Activated CD4-positive, alpha-beta T cell treated with anti-CD3 and anti-CD28 coated beads, Interleukin-2, amount 10 ng/mL, durations not matched to agents 7 days and 5 days (primary cell): ENCODE results near the gene DCBLD2. TPM values are rescaled to one million over a fixed set of nuclear protein-coding genes. Genes with fewer than 3 reads are reported as not detected.

Experiments used
- CTCF ChIA-PET: fragments of 350-600 bp; sonication (Branson Sonifier 250); formaldehyde crosslinking; loops from one replicate; lab custom pipeline; 2021; ENCODE audit warnings: antibody characterized with exemption; lab: Charles Lee
- POLR2A ChIA-PET: fragments of 350-600 bp; sonication (Branson Sonifier 250); formaldehyde crosslinking; loops from one replicate; lab custom pipeline; 2021; ENCODE audit warnings: antibody characterized with exemption; lab: Charles Lee
- DNase-seq: peaks from one replicate; pipeline ENCODE4 v3.0.0-alpha.2; 2020
- H3K27ac Mint-ChIP-seq: one replicate; pipeline ENCODE4 v1.8.0; 2021; ENCODE audit warnings: mild to moderate bottlenecking, moderate library complexity, mixed read lengths
- H3K27me3 Mint-ChIP-seq: one replicate; pipeline ENCODE4 v1.8.0; 2021; ENCODE audit warnings: mixed read lengths
- H3K36me3 Mint-ChIP-seq: one replicate; pipeline ENCODE4 v1.8.0; 2021; ENCODE audit warnings: low read depth, mixed read lengths
- H3K4me1 Mint-ChIP-seq: one replicate; pipeline ENCODE4 v1.8.0; 2021; ENCODE audit warnings: mixed read lengths
- H3K4me3 Mint-ChIP-seq: one replicate; pipeline ENCODE4 v1.8.0; 2021; ENCODE audit warnings: mild to moderate bottlenecking, moderate library complexity, mixed read lengths
- H3K9me3 Mint-ChIP-seq: one replicate; pipeline ENCODE4 v1.8.0; 2021; ENCODE audit warnings: mixed read lengths
- total RNA-seq, 2 experiments: library from RNA; stranded (reverse); gene quantifications; one replicate each; pipeline ENCODE4 v1.2.3, GENCODE V29; 2021

The DCBLD2 gene
- total RNA-seq, 2 experiments from 2014 or later: 3.2 to 3.9 TPM

DNA sequence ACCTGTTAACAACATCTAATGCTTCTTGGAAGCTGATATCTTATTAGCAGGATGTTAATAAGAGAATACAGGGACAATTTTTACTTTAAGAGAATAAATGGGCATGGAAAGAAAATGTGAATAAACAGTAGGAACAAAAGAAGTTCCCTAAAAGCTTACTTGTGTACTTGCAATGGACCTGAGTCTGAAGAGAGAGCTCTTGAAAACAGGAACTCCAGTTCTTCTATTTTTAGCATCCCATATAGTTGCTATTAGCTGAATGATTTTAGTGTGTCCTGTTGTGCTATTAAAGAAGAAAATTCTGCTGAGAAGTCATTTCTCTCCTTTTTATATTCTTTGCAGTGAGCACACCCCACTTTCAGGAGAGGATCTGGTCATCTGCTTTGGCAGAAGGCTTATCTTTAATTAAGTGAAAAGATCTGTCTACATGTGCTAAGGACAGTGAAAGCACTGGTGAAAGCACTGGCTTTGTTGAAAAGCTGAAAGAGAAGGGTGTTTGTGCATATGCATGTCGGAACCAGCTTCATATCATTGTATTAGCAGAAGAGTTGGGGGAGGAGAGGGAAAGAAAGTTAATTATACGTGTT, 139.8 kb downstream of the DCBLD2 start:
- H3K36me3 Mint-ChIP-seq: no peaks in the 10 kb centered on the region
- peaks cover 26% of the 10 kb centered on the region for H3K27me3 Mint-ChIP-seq
- H3K4me3 Mint-ChIP-seq: no peak overlapping the region
- ChIA-PET POLR2A (no interaction called here), CTCF (no interaction called here)
- H3K27ac Mint-ChIP-seq: no peak overlapping the region
- H3K9me3 Mint-ChIP-seq: no peaks in the 10 kb centered on the region
- no peak for DNase-seq
- peaks cover 13% of the 10 kb centered on the region for H3K4me1 Mint-ChIP-seq

DNA sequence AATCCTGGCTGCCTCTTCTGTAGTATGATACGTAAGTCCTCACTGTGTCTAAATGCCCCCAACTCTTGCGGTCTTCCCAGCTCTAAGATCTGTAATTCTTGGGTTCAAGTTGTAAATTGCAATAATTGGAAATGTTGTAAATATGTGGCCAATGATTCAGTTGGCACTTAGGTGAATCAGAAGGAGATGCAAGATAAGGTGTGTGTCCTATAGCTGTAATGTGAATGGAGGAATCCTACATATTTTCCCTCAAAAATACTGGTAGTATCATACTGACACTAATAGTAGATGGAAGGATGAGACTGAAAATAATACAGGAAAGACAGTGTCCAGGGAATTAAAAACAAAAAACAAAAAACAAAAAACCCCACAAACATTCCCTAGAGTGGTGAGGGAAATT, 141.9 kb downstream of the DCBLD2 start:
- H3K4me1 Mint-ChIP-seq: peaks cover 13% of the 10 kb centered on the region
- no peaks in the 10 kb centered on the region for H3K36me3 Mint-ChIP-seq
- H3K4me3 Mint-ChIP-seq: no peak overlapping the region
- no peaks in the 10 kb centered on the region for H3K9me3 Mint-ChIP-seq
- ChIA-PET POLR2A (no interaction called here), CTCF (no interaction called here)
- H3K27ac Mint-ChIP-seq: no peak overlapping the region
- H3K27me3 Mint-ChIP-seq: peaks cover 21% of the 10 kb centered on the region
- DNase-seq: no peak

DNA sequence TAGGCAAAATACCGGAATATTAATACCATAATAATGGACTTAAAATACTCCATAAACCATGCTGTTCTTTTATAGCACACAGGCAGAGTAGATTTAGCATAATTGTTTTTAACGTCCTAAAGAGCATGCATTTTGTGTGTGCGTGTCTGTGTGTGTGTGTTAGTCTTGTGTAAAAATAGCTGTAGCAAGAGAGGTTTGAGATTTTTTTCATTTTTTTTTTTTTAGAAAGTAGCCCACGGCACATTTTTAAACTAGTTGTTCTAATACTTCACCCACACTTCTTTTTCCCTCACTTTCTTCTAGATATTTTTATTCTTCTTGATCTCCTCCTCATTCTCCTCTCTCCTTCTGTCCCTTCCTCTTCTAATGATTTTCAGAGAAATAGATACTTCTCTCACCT, 145.9 kb downstream of the DCBLD2 start:
- CTCF ChIA-PET: no interaction called here
- H3K4me1 Mint-ChIP-seq: no peaks in the 10 kb centered on the region
- no peak for DNase-seq
- peaks cover 14% of the 10 kb centered on the region for H3K27me3 Mint-ChIP-seq
- POLR2A ChIA-PET: no interaction called here
- H3K9me3 Mint-ChIP-seq: no peaks in the 10 kb centered on the region
- H3K36me3 Mint-ChIP-seq: no peaks in the 10 kb centered on the region
- H3K27ac Mint-ChIP-seq: no peak overlapping the region
- no peak overlapping the region for H3K4me3 Mint-ChIP-seq

DNA sequence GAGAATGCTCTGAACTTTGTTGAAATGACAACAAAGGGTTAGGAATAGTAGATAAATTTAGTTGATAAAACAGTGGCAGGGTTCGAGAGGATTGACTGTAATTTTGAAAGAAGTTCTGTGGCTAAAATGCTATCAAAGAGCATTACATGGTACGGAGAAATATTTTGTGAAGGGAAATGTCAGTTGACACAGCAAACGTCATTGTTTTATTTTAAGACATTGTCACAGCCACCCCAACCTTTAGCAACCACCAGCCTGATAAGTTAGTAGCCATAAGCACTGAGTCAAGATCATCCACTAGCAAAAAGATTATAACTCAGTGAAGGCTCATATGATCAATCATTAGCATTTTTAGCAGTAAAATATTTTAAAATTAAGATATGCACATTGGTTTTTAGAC, 147.0 kb downstream of the DCBLD2 start:
- no peaks in the 10 kb centered on the region for H3K9me3 Mint-ChIP-seq
- no peak overlapping the region for H3K4me3 Mint-ChIP-seq
- POLR2A ChIA-PET: no interaction called here
- H3K27ac Mint-ChIP-seq: no peak overlapping the region
- H3K4me1 Mint-ChIP-seq: no peaks in the 10 kb centered on the region
- no peaks in the 10 kb centered on the region for H3K36me3 Mint-ChIP-seq
- CTCF ChIA-PET: no interaction called here
- H3K27me3 Mint-ChIP-seq: peaks cover 12% of the 10 kb centered on the region
- DNase-seq: no peak

DNA sequence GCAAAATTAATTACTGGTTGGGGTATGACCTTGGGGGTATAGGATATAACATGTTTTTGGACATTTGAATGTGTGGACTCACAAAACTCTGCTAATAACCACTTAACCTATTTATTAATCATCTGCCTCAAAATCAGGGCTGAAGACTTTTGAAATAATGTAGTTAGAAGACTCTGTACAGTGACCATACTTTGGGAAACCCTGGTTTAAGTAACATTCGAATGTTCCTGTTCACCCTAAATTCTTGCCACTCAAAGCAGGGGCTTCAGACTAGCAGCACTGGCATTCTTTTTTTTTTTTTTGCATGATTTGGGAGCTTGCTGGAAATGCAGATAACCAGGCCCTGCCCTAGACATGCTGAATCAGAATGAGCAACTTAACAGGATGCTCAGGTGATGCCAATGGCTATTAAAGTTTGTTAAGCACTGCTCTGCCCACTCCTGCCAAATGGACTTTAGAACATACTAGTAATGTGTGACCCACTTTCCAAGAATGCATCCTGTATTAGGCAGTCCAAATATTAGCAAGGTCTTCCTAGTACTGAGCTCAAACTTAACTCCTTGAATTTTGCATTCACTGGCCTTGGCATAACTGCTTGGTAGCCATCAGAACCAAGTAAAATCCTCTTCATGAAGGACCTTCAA, 151.1 kb downstream of the DCBLD2 start:
- H3K4me3 Mint-ChIP-seq: no peak overlapping the region
- ChIA-PET CTCF (no interaction called here), POLR2A (no interaction called here)
- no peak overlapping the region for H3K27ac Mint-ChIP-seq
- no peaks in the 10 kb centered on the region for H3K9me3 Mint-ChIP-seq
- H3K4me1 Mint-ChIP-seq: no peaks in the 10 kb centered on the region
- DNase-seq: no peak
- peaks cover 22% of the 10 kb centered on the region for H3K27me3 Mint-ChIP-seq
- H3K36me3 Mint-ChIP-seq: no peaks in the 10 kb centered on the region

DNA sequence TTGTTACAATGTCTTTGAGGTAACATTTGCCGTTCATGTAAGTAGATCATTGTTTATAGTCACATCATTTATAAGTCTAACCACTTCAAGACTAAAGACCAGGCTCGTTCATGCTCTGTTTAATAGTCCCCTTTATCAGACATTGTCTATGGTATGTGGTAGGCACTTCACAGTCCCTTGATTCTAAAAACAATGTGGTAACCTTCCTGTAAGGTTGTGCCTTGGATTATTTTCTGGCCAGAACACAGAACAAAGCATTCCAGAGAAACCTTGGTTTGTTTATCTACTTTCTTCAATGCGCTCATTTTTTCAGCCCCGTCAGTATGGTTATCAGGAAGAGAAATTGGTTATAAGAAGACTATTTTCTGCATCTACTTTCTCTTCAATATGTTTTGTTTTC, 154.6 kb downstream of the DCBLD2 start:
- DNase-seq: no peak
- CTCF ChIA-PET: no interaction called here
- no peak overlapping the region for H3K4me3 Mint-ChIP-seq
- H3K4me1 Mint-ChIP-seq: no peaks in the 10 kb centered on the region
- no peak overlapping the region for H3K27ac Mint-ChIP-seq
- peaks cover 21% of the 10 kb centered on the region for H3K27me3 Mint-ChIP-seq
- no peaks in the 10 kb centered on the region for H3K36me3 Mint-ChIP-seq
- no peaks in the 10 kb centered on the region for H3K9me3 Mint-ChIP-seq
- POLR2A ChIA-PET: no interaction called here

DNA sequence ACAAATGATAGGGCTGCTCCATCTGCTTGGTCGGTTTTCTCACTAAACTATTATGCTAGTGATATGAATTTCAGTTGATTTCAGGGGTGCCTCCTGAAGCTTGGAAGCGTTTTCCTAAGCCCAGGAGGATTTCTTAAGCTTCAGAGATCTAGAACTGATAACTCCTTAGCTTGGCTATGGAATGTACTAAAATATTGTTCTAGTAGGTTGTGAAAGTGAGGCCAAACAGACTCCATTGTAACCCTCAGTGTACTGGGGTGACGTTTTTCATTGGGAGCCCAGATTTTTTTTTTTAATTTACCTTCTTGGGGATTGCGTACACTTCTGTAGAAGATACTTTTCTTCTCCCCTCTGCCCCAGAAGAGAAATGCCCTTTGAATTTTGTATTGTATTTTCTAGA, 155.4 kb downstream of the DCBLD2 start:
- Mint-ChIP-seq H3K36me3 (no peaks in the 10 kb centered on the region), H3K4me3 (no peak overlapping the region), H3K27me3 (peaks cover 26% of the 10 kb centered on the region), H3K27ac (no peak overlapping the region), H3K4me1 (no peaks in the 10 kb centered on the region), H3K9me3 (no peaks in the 10 kb centered on the region)
- CTCF ChIA-PET: no interaction called here
- POLR2A ChIA-PET: no interaction called here
- no peak for DNase-seq

Other genes with a start within 250 kb of the DCBLD2 start
- under 1 TPM; 0.07 to 0.08 TPM for gene ST3GAL6, start 138.4 kb downstream of the DCBLD2 start, total RNA-seq